ENCODE data around the gene OR7E24. TPM values are rescaled to one million over a fixed set of nuclear protein-coding genes. Genes with fewer than 3 reads are reported as not detected.
"Not testable (repeated sequence)": the region's sequence is repeated elsewhere in the genome, so short reads cannot be mapped to it uniquely, and the experiment has no call there.

Gene OR7E24
- not detected for total RNA-seq
- long read RNA-seq, result 0 reads

GRCh38 chr19:9250630-9251029, at the start of gene OR7E24:
OR7E24 (plus strand) TSS chr19:9250930; CDS start chr19:9251044, 114 bp downstream.
- DNase-seq (ENCODE audit: low spot score), result no peak

GRCh38 chr19:9205501-9206113, 45.1 kb upstream of the OR7E24 start:
- DNase-seq (ENCODE audit: low spot score), result no peak

GRCh38 chr19:9219489-9219888, 31.2 kb upstream of the OR7E24 start, which contains the start of gene OR7D4:
OR7D4 (minus strand) TSS chr19:9219589; CDS start chr19:9214837, 4,752 bp downstream.
- no peak for DNase-seq (ENCODE audit: low spot score)

GRCh38 chr19:9251236-9251635, 506 bp downstream of the OR7E24 start:
- no peak for DNase-seq (ENCODE audit: low spot score)

GRCh38 chr19:9283485-9283884, 32.8 kb downstream of the OR7E24 start:
- not testable (repeated sequence) for DNase-seq (ENCODE audit: low spot score)

GRCh38 chr19:9289231-9289884, 38.6 kb downstream of the OR7E24 start:
- DNase-seq (ENCODE audit: low spot score), result no peak

- no peak for DNase-seq (ENCODE audit: low spot score)
Measured at GRCh38 chr19:9295411-9295849, 44.7 kb downstream of the OR7E24 start.

GRCh38 chr19:9296336-9296735, 45.6 kb downstream of the OR7E24 start:
- no peak for DNase-seq (ENCODE audit: low spot score)

Other genes starting within 250 kb of the OR7E24 start
- 0.90 TPM for gene MUC16, start 240.5 kb upstream of the OR7E24 start, total RNA-seq
- not detected for gene OR1M1, start 163.9 kb upstream of the OR7E24 start, total RNA-seq
- gene OR7G2, start 143.5 kb upstream of the OR7E24 start, total RNA-seq, result not detected
- not detected for gene OR7G1, start 135.2 kb upstream of the OR7E24 start, total RNA-seq
- gene OR7G3, start 124.0 kb upstream of the OR7E24 start, total RNA-seq, result not detected
- gene ZNF317, start 110.5 kb upstream of the OR7E24 start, total RNA-seq, result 28.3 TPM
- gene OR7D2, start 72.0 kb upstream of the OR7E24 start, total RNA-seq, result not detected
- gene OR7D4, start 31.3 kb upstream of the OR7E24 start, total RNA-seq, result not detected
- 3.6 TPM for gene ZNF699, start 58.9 kb downstream of the OR7E24 start, total RNA-seq
- 9.7 TPM for gene ZNF559, start 73.2 kb downstream of the OR7E24 start, total RNA-seq
- 0.48 TPM for gene ZNF177, start 112.1 kb downstream of the OR7E24 start, total RNA-seq
- gene ZNF266, start 184.6 kb downstream of the OR7E24 start, total RNA-seq, result 14.0 TPM
- gene ZNF560, start 247.7 kb downstream of the OR7E24 start, total RNA-seq, result 0.16 TPM